ENCODE data around the gene CCDC74A. TPM values are rescaled to one million over a fixed set of nuclear protein-coding genes. Genes with fewer than 3 reads are reported as not detected.
"Not testable (repeated sequence)": the region's sequence is repeated elsewhere in the genome, so short reads cannot be mapped to it uniquely, and the experiment has no call there.

CCDC74A gene
- polyA plus RNA-seq, 1 donor = 16.2 TPM

DNA sequence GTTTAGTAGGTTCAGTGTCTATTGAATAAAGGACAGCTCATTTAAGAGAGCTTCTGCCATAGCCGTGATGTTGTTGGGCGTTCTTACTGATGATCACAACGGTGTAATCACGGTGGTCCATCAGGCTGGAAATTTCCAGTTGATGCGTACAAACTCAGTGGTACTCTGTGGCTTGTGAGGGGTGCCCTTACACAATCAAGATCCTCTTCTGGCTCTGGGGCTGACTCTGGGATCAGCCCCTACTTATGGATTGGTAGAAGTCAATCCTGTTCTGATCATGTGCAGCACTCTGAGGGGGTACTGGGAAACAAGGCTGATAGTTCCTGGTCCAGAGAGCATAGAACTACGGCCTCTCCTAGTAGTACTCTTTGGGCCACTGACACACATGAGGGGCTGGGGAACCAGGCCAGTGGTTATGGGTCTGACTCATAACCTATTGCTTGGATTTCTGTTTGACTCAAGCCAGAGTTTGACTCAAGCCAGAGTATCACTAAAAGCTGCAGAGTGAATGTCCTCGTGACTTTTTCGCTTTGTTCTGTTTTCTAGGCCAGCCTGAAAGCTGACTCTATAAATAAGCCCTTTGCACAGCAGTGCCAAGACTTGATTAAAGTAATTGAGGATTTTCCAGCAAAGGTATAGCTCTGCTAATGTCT is 29.2 kb upstream of the CCDC74A start:
- not testable (repeated sequence) for DNase-seq

DNA sequence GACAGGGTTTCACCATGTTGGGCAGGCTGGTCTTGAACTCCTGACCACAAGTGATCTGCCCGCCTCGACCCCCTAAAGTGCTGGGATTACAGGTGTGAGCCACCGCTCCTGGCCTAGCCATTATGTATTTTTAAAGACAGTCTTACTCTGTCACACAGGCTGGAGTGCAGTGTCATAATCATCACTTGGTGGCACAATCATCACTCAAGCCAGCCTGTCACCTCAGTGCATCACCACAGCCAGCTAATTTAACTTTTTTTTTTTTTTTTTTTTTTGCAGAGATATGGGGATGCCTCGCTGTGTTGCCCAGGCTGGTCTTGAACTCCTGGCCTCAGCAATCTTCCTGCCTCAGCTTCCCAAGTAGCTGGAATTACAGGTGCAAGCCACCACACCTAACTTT is 24.1 kb upstream of the CCDC74A start:
- DNase-seq = not testable (repeated sequence)

DNA sequence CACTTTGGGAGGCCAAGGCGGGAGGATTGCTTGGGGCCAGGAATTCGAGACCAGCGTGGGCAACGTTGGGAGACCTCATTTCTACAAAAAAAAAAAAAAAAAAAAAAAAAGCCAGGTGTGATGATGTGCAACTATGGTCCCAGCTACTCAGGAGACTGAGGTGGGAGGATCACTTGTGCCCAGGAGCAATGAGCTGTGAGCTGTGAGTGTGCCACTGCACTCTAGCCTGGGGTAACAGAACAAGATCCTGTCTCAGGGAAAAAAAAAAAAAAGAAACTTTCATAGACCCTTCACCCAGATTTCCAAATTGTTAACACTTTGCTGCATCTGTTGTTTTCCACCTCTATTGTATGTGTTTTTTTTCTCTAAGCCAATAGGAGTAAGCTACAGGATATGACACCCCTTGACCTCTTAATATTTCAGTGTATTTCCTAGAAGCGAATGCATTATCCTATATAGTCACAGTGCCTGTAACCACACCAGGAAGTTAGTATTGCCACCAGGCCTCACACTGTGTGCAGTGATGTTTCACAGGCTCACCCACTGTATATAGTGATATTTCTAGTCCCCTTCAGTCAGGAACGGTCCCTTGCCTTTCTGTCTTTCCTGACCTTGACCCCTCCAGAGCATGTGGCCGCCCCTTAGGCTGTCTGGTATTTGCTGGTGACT is 23.5 kb upstream of the CCDC74A start:
- not testable (repeated sequence) for DNase-seq

DNA sequence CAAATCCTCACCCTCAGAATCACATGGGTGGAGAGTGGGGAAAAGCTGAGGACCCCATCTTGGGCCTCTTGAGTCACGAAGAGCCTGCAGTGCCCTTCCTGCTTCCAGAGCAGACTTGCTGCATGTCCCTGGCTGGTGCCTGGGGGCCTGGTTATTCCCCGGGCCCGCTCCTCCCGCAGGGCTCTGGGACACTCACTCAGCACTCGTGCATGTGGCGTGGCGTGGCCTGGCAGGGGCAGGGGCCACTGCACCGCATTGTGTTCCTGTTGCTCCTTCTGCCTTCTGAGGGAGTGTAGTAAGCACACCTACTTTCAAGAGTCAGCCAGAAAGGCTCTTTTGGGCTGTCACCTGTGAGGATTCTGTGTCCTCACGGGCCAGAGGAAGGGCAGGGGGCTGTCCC is 18.1 kb upstream of the CCDC74A start:
- no peak for DNase-seq

DNA sequence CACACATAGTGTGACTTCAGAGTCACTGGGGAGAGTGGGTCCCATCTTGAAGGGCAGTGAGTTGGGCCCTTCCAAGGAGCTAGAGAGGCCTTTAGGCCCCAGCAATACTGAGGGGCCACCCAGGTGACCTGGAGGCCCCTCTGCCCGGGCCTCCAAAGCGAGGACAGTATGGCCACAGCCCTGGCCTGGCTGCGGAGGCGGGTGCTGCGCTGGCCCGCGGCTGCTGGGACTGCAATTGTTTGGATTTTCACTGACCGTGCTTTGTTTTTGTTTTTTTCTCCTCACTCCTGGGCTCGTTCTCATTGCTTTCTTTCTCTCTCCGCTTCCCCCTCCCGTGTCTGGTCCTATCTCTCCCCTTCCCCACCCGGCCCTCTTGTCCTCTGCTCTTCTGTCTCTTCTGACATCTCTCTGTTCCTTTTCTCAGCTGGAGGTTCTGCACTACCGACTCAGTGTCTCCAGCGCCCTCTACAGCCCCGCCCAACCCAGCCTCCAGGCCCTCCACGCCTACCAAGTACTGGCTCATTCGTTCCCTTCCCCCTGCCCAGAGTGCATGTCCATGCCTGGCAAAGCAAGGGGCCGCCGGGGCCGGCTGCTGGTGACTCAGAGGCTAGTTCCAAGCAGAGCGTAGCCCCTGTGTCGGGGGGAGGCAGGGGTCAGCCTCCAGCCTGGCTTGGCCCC is 16.3 kb upstream of the CCDC74A start:
- DNase-seq = not testable (repeated sequence)

DNA sequence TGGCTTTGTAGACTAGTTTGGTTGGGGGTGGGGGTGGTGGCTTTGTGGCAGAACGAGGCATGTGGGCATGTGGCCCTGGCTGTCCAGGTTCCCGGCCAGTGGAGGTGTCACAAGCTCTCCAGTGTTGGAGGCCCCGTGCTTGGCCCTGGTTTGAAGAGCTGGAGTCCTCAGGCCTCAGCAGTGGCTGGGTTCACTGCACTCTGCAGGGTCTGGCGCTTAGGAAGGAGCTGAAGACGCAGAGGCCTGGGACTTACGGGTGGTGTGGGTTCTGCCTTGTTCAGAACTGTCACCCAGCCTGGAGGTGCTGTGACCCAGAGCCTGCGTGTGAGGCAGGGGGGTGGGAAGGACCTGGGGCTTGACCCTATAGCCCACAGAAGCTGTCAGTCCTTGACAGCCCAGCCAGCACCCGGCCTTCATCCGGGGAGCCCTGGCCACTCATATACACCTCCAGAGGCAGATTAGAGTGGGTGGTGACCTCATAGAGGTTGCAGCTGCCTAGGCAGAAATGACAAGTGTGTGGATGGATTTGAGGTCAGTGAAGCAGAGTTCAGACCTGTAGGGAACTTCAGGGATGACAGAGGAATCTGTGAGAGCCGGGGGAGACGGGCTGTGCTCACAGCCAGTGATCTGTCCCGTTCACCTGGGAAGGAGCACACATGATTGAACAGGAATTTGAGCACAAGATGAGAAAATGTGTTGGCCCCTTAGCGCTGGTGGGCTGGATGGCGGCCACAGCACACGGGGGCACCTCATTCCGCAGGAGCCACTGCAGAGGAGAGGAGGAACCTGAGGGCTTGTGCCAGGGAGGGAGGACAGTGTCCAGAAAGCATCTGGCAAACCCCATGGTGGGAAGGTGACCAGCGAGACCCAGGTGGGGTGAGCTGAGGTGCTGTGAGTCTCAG is 15.5 kb upstream of the CCDC74A start:
- DNase-seq = not testable (repeated sequence)

DNA sequence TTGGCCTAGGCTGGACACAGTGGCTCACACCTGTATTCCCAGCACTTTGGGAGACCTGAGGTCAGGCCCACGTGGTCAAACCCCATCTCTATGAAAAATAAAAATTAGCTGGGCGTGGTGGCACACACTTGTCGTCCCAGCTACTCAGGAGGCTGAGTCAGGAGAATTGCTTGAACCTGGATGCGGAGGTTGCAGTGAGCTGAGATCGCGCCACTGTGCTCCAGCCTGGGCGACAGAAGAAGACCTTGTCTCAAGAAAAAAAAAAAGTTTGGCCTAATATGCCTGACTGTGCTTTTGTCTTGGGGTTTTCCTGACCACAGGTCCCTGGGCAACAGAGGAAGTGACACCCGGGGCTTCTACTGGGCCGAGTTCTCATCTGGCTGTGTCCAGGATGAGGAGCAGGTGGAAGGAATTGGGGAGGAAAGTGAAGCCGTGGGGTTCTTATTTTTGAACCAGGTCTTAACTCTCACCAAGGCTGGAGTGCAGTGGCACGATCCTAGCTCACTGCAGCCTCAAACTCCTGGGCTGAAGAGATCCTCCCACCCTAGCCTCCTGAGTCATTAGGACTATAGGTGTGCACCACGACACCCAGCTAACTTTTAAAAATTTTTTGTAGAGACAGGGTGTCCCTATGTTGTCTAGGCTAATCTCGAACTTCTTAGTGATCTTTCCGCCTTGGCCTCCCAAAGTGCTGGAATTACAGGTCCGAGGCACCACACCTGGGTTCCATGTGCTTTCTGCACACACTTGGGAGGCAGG is 13.1 kb upstream of the CCDC74A start:
- DNase-seq = not testable (repeated sequence)

GRCh38 chr2:131515235-131515634 is 12.5 kb upstream of the CCDC74A start:
- DNase-seq = not testable (repeated sequence)

DNA sequence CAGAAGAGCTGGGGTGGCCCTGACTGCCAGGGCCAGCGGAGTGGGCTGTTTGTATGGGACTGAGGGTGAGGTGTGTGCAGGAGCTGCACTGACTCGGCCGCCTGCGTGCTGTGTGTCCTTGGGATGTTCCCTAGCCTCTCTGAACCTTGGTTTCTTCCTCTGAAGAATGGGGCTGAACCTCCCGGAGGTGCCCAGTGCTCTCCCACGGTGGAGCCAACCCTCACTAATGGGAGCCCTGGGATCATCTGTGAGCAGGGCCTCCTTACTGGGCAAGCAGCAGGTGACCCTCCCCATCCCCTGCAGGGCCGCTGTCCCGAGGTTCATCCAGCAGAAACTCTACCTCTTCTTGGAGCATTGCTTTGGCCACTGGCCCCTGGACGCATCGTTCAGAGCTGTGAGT is 11.7 kb upstream of the CCDC74A start:
- DNase-seq = no peak

DNA sequence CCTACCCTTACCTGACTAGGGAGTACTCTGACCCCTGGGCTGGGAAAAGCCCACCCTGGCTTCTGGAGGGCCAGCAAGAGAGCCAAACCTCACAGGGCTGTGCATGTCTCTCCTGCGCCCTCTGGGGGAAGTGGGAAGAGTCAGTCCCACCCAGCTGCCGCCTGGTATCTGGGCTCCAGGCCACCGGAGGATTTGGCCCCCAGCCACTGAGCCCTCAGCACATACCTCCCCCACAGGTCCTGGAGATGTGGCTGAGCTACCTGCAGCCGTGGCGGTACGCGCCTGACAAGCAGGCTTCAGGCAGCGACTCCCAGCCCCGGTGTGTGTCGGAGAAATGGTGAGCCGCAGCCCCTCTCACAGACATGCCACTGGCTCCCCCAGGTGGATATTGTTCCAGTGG is 11.1 kb upstream of the CCDC74A start:
- not testable (repeated sequence) for DNase-seq

DNA sequence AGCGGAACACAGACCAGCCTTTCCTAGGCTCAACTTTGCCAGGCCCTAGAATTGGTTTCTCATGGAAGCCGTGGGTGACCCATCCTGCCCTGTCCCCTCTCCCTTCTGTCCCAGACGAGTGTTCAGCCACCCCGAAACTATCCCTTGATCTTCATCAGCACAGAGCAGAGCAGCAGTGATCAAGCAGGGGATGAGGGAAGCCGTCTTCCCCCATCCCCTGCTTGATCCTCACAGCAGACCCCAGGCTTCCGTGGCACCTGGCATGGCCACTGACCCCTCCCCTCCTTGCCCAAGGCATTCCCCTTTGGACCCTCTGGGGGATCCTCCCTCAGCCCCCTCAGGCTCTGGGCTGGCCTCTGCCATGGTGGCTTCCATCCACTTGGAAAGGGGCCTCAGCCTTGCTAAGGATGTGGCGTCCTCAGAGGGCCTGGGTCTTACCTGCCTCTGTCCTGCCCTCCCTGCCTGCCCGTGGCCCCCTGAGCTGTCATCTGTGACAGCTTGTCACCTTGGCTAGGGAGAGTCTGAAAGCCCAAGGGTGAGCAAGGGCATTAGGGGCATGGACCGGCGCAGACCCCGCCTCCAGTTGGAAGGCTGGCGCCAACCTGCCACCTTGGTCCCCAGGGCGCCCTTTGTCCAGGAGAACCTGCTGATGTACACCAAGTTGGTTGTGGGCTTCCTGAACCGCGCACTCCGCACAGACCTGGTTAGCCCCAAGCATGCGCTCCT is 10.4 kb upstream of the CCDC74A start:
- DNase-seq = no peak

DNA sequence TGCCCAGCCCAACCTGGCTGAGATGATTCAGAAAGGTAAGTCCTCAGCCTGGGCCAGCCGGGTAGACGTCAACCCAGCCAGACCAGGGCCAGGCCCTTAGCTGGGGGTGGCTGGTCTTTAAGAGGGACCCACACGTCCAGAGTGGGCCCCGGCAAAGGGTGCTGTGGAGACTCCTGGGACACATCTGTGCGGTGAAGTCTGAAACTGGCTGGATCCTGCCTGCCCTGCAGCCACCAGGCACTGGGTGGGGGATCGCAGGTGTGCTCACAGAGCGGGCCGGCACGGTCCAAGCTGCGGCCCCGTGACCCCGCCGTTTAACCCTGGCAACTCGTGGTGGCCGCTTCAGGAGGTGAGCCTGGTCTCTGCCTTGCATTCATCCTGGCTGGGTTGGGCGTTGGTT is 9.8 kb upstream of the CCDC74A start:
- DNase-seq = not testable (repeated sequence)

- not testable (repeated sequence) for DNase-seq
Observed at GRCh38 chr2:131518531-131518930, 9.2 kb upstream of the CCDC74A start.

- no peak for DNase-seq
Observed at GRCh38 chr2:131519466-131519865, 8.2 kb upstream of the CCDC74A start.

GRCh38 chr2:131519871-131520470 is 7.7 kb upstream of the CCDC74A start:
- DNase-seq = not testable (repeated sequence)

- no peak for DNase-seq
Observed at GRCh38 chr2:131520526-131520925, 7.2 kb upstream of the CCDC74A start.

DNA sequence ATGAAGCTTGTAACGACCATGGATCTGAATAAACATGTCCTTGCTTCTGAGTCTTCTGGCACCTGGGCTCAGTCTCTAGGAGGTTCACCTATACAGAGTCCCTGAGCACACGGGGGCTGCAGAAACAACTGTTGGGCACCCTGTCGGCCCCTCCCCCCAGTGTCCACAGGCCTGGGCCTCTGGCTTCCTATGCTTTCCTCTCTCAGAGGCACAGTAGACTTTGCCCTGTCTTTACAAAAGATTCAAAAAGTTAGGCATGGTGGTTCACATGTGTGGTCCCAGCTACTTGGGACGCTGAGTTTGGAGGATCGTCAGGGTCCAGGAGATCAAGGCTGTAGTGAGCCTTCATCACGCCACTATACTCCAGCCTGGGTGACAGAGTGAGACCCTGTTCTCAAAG is 6.2 kb upstream of the CCDC74A start:
- DNase-seq = not testable (repeated sequence)

GRCh38 chr2:131521961-131522781 is 5.5 kb upstream of the CCDC74A start:
- no peak for DNase-seq

DNA sequence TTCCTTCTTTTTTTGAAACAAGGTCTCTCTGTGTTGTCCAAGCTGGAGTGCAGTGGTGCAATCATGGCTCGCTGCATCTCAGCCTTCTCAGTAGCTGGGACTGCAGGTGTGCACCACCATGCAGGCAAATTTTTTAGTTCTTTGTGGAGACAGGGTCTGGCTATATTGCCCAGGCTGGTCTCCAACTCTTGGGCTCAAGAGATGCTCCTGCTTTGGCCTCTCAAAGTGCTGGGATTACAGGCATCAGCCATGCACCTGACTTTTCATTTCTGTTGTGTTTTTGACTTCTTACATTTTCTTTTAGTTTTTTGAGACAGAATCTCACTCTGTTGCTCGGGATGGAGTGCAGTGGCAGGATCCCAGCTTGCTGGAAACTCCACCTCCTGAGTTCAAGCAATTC is 2.4 kb upstream of the CCDC74A start:
- not testable (repeated sequence) for DNase-seq

Measured in left kidney (tissue), 2 donors.